ENCODE data around the gene MORC2. TPM values are rescaled to one million over a fixed set of nuclear protein-coding genes. Genes with fewer than 3 reads are reported as not detected.

The MORC2 gene
- total RNA-seq, 1 experiment from 2014 or later: 25.4 TPM

GRCh38 chr22:30877662-30878515 lies 90.7 kb downstream of the MORC2 start (continued):
- no peak for TF ChIP-seq REST (IDR thresholded peaks at IDR 0.05; ENCODE audit: low read depth)

GRCh38 chr22:30876915-30877553 lies 91.5 kb downstream of the MORC2 start:
- Histone ChIP-seq H3K36me3 (ENCODE audit: control insufficient read depth in 1 of 2, insufficient read depth in 2 of 2, low read length in 2 of 2) (no peaks in the 10 kb centered on the region), H3K9me2 (ENCODE audit: insufficient read depth) (no peaks in the 10 kb centered on the region), H3K79me2 (ENCODE audit: insufficient read depth, low read length) (no peaks in the 10 kb centered on the region), H3K9me3 (ENCODE audit: control insufficient read depth in 1 of 2, insufficient read depth in 1 of 2, low read depth in 1 of 2, low read length in 2 of 2) (no peaks in the 10 kb centered on the region), H4K20me1 (ENCODE audit: insufficient read depth) (no peaks in the 10 kb centered on the region), H3K27me3 (ENCODE audit: insufficient read depth, low read length) (no peaks in the 10 kb centered on the region), H3K9ac (ENCODE audit: low read length) (no peak overlapping the region), H3K27ac (ENCODE audit: low read depth, low read length) (no peak overlapping the region), H3K4me3 (replicated peaks in 1 of 2; ENCODE audit: low read depth in 1 of 2, low read length in 2 of 2) (no peak overlapping the region), H3K4me1 (ENCODE audit: control insufficient read depth in 1 of 2, insufficient read depth in 2 of 2, low read length in 2 of 2) (peaks cover 3 to 8% of the 10 kb centered on the region in 2 experiments; a peak in 3 of 4 replicates), H2AFZ (ENCODE audit: low read depth, low read length, poor library complexity, severe bottlenecking) (no peak overlapping the region), H3K4me2 (ENCODE audit: low read length) (no peak overlapping the region)
- ChIA-PET CTCF (no interaction called here), RAD21 (ENCODE audit: low non-redundant PET in 1 of 2, low total read pairs in 2 of 2, uncharacterized antibody in 2 of 2, unreplicated experiment in 2 of 2) (no interaction called here), POLR2A (no interaction called here)
- ATAC-seq: no peak
- intact Hi-C loops (cut with micrococcal nuclease): no loop called here
- no peak for DNase-seq (ENCODE audit: low read depth, low spot score)
- no TSS peak for BruUV-seq (replicated peaks)
- TF ChIP-seq CBX3 (IDR thresholded peaks at IDR 0.05; ENCODE audit: low read depth) (no peak), MAX (IDR thresholded peaks at IDR 0.05) (no peak), REST (IDR thresholded peaks at IDR 0.05; ENCODE audit: low read depth) (no peak), CEBPB (IDR thresholded peaks at IDR 0.05; ENCODE audit: low read depth) (no peak), FOSL1 (IDR thresholded peaks at IDR 0.05; ENCODE audit: low read depth) (no peak), EZH2phosphoT487 (IDR thresholded peaks at IDR 0.05; ENCODE audit: borderline replicate concordance) (no peak), SIN3A (IDR thresholded peaks at IDR 0.05; ENCODE audit: low read depth) (no peak), CTCF (IDR thresholded peaks at IDR 0.05 in 2 of 3, conservative IDR thresholded peaks at IDR 0.05 in 1 of 3; ENCODE audit: borderline replicate concordance in 1 of 3, insufficient read depth in 1 of 3, low read depth in 2 of 3, low read length in 2 of 3) (no peak), JUND (IDR thresholded peaks at IDR 0.05) (no peak), RAD21 (IDR thresholded peaks at IDR 0.05; ENCODE audit: low read depth) (no peak), ZFX (IDR thresholded peaks at IDR 0.05) (no peak), POLR2A (IDR thresholded peaks at IDR 0.05; ENCODE audit: borderline replicate concordance, extremely low read depth, insufficient read depth, insufficient read length) (no peak)
